Type B pancreatic cell (in vitro differentiated cells): ENCODE data around the gene ATL3. TPM values are rescaled to one million over a fixed set of nuclear protein-coding genes. Genes with fewer than 3 reads are reported as not detected.
A peak's percentile ranks its signal among the peaks of the same experiment; 100 is the strongest.
"Not testable (repeated sequence)": the region's sequence is repeated elsewhere in the genome, so short reads cannot be mapped to it uniquely, and the experiment has no call there.

Experiments
- DNase-seq: peaks from one replicate; pipeline ENCODE4 v3.0.0; 2021; ENCODE audit warnings: mixed read lengths; ENCODE audit not compliant: unreplicated experiment; ENCODE audit errors: extremely low spot score
- H3K27ac Mint-ChIP-seq: 2 replicates; pipeline ENCODE4 v1.8.0; 2021; ENCODE audit warnings: mild to moderate bottlenecking, mixed read lengths
- H3K27me3 Mint-ChIP-seq: 2 replicates; pipeline ENCODE4 v1.8.0; 2021; ENCODE audit warnings: mixed read lengths
- H3K36me3 Mint-ChIP-seq: 2 replicates; pipeline ENCODE4 v1.8.0; 2021; ENCODE audit warnings: mixed read lengths
- H3K4me1 Mint-ChIP-seq: one replicate; pipeline ENCODE4 v1.8.0; 2021; ENCODE audit warnings: mixed read lengths; ENCODE audit not compliant: unreplicated experiment
- H3K4me3 Mint-ChIP-seq: 2 replicates; pipeline ENCODE4 v1.8.0; 2021; ENCODE audit warnings: mild to moderate bottlenecking, mixed read lengths
- H3K9me3 Mint-ChIP-seq: 2 replicates; pipeline ENCODE4 v1.8.0; 2021; ENCODE audit warnings: mixed read lengths
- total RNA-seq: library from RNA; stranded (reverse); gene quantifications from 2 replicates; pipeline ENCODE4 v1.2.1, GENCODE V29; 2021; ENCODE audit warnings: low replicate concordance
- TF ChIP-seq, protein P1 (sequence below): fragments of 200-600 bp; sonication (generic); conservative IDR thresholded peaks from 2 replicates; pipeline ENCODE4 v1.5.0; 2021; ENCODE audit warnings: antibody characterized with exemption, mild to moderate bottlenecking

ATL3 gene
- total RNA-seq, 1 donor from 2014 or later, result 21.6 TPM

DNA sequence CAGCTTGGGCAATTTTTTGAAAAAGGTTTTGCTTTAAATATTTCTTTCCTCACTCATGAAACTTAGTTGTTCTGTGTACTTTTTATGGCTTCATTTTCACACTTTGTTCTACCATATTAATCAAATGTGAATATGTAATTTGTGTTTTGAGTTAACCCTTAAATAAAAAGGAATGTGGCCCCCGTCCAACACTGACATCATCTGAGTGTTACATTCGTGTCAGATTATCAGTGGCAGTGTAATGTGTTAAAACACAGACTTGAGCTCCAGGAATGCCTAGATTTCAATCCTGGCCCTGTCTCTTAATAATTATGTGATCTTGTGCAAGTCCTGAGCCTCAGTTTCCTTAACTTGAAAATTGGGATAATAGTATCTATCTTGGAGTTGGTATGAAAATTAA lies 15.8 kb upstream of the ATL3 start:
- H3K9me3 Mint-ChIP-seq, result no peaks in the 10 kb centered on the region
- no peak overlapping the region for H3K27ac Mint-ChIP-seq
- TF ChIP-seq, protein P1, sequence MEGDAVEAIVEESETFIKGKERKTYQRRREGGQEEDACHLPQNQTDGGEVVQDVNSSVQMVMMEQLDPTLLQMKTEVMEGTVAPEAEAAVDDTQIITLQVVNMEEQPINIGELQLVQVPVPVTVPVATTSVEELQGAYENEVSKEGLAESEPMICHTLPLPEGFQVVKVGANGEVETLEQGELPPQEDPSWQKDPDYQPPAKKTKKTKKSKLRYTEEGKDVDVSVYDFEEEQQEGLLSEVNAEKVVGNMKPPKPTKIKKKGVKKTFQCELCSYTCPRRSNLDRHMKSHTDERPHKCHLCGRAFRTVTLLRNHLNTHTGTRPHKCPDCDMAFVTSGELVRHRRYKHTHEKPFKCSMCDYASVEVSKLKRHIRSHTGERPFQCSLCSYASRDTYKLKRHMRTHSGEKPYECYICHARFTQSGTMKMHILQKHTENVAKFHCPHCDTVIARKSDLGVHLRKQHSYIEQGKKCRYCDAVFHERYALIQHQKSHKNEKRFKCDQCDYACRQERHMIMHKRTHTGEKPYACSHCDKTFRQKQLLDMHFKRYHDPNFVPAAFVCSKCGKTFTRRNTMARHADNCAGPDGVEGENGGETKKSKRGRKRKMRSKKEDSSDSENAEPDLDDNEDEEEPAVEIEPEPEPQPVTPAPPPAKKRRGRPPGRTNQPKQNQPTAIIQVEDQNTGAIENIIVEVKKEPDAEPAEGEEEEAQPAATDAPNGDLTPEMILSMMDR, result no peak
- DNase-seq, result no peak
- H3K36me3 Mint-ChIP-seq, result peaks cover 8% of the 10 kb centered on the region
- no peak overlapping the region for H3K4me3 Mint-ChIP-seq
- H3K4me1 Mint-ChIP-seq, result peaks cover 24% of the 10 kb centered on the region
- no peaks in the 10 kb centered on the region for H3K27me3 Mint-ChIP-seq

DNA sequence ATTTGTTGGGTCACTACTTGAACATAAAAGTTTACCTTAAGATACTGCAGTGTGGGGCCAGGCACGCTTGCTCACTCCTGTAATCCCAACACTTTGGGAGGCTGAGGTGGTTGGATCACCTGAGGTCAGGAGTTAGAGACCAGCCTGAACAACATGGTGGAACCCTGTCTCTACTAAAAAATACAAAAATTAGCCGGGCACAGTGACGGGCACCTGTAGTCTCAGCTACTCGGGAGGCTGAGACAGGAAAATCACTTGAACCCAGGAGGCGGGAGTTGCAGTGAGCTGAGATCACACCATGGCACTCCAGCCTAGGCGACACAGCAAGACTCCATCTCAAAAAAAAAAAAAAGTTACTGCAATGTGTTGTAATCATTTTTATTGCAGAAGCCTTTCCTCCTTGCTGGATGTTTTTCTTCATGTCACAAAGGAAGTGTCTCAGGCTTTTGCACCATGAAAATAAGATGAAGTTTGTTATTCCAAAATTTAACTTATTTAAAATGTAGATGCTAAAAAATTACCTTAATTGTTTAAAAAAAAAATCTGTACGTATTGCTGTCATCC lies 14.1 kb upstream of the ATL3 start:
- not testable (repeated sequence) for H3K4me3 Mint-ChIP-seq, H3K27me3 Mint-ChIP-seq, DNase-seq, H3K9me3 Mint-ChIP-seq, H3K36me3 Mint-ChIP-seq, H3K27ac Mint-ChIP-seq
- peaks cover 32% of the 10 kb centered on the region for H3K4me1 Mint-ChIP-seq

DNA sequence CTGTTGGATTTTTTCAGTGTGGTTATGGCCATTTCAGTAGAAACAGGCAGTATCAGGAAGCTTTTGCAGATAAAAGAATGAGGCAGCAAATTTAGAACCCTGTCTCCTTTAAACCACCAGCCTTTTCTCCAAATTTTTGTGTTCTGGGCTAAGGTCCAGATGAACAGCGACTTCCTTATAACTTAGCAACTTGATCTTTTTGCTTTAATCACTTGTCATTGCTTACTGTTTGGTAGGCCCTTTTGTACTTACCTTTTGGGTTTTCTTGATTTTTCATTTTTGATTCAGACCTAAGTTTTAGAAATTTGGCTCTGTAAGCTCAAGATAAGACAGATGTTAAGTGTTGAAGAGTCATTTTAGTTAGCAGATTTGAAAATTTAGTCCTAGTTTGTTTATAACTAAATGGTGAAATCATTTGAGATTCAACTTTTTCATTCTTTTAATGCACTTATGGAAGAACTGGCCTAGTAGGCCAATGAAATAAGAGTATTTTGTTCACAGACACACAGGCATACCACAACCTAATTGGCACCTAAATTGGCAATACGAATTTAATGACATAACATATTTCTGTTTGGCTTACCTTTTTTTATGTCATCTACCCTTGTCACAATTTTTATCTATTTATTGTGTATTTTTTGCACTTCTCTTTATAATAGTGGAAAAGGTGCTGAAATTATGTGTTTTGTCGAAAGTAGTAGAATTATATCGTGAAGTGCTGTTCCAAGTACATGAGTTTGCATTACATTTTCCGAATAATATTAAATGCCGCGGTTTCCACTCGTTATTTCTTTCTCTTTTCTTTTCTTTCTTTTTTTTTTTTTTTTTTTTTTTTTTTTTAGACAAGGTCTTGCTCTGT lies 12.2 kb upstream of the ATL3 start:
- TF ChIP-seq, protein P1, result no peak
- H3K36me3 Mint-ChIP-seq, result peaks cover 4% of the 10 kb centered on the region
- no peak for DNase-seq
- H3K4me3 Mint-ChIP-seq, result peak overlapping the region; percentile 96
- H3K4me1 Mint-ChIP-seq, result peaks cover 23% of the 10 kb centered on the region
- H3K27me3 Mint-ChIP-seq, result no peaks in the 10 kb centered on the region
- H3K9me3 Mint-ChIP-seq, result no peaks in the 10 kb centered on the region
- H3K27ac Mint-ChIP-seq, result peak overlapping the region; percentile 90

DNA sequence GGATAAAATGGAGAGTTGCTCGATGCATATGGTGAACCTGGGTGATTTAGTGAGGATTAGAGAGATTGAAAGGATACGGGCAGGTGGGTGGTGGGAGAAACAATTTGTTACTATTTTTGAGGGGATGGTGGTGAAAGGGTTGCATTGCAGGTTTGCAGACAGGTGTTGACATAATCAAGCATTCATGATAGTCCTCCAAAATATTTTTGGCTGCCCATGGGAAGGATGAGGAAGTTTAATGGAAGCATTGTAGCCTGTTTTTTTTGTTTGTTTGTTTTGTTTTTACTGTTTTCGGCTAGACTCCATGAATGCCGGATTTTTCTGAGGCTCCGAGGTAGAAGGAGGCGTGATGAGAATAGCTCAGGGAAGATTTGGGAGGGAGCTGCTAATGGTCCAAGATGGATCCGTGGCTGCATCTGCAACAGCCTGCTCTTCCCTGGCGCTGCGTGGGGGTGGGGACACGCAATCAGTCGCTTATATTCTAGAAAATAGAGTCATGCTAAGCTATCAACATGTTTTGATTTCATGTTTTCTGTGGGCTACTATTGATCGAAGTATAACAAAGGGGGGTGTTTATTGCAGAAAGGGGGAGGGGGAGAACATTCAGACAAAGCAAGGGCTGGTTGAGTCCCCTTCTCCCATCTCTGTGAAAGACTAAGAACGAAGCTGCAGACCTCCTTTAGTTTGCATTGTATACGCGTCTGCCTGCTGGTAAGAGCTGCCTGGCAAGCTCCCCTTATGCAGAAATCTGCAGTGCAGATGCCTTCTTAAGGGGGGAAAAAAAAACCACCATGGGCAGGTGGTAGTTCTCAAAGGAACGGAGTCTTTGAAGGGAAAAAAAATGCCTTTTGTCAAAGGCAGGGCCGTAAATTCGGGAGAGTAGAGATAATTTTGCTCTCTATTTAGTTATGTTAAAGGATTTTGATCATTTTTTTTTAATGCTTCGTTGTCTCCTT lies 11.2 kb upstream of the ATL3 start:
- Mint-ChIP-seq H3K27me3 (no peaks in the 10 kb centered on the region), H3K36me3 (no peaks in the 10 kb centered on the region), H3K9me3 (no peaks in the 10 kb centered on the region), H3K4me1 (peaks cover 19% of the 10 kb centered on the region), H3K4me3 (peak overlapping the region; percentile 96), H3K27ac (peak overlapping the region; percentile 90)
- DNase-seq, result no peak
- TF ChIP-seq, protein P1, result peak; percentile 66

DNA sequence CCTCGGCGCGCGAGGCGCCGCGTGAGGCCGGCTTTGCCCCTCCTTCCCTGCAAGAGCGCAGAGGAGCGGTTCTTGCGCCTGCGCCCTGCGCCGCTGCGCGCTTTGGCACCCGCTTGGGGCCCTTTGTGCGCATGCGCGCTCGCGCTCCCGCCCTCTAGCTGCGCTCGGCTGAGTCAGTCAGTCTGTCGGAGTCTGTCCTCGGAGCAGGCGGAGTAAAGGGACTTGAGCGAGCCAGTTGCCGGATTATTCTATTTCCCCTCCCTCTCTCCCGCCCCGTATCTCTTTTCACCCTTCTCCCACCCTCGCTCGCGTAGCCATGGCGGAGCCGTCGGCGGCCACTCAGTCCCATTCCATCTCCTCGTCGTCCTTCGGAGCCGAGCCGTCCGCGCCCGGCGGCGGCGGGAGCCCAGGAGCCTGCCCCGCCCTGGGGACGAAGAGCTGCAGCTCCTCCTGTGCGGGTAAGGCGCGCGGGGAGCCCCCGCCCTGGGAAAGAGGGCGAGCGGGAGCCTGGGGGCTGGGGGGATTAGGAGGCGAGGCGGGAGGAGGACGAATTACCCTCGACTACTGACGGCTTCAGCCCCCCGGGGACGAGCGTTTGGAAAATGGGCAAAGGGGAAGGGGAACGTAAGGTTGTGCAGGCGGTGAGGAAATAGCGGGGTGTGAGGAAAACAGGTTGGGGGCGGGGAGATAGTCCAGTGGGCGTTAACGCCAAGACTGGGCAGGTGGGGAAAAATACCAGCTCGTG lies 10.3 kb upstream of the ATL3 start, which contains the start of gene RTN3:
Gene RTN3, plus strand, starts transcription at position 180 of the 745 bp plus-strand sequence. Its CDS starts 137 bp downstream, at position 317.
- Mint-ChIP-seq H3K4me3 (peak within 1 kb of the TSS; percentile 96), H3K9me3 (no peaks in the 10 kb centered on the region), H3K4me1 (peaks cover 19% of the 10 kb centered on the region), H3K27ac (peak within 1 kb of the TSS; percentile 90), H3K27me3 (no peaks in the 10 kb centered on the region), H3K36me3 (no peaks in the 10 kb centered on the region)
- peak; percentile 99 for DNase-seq
- TF ChIP-seq, protein P1, result no peak
